ENCODE results near the gene CHAD.

DNA sequence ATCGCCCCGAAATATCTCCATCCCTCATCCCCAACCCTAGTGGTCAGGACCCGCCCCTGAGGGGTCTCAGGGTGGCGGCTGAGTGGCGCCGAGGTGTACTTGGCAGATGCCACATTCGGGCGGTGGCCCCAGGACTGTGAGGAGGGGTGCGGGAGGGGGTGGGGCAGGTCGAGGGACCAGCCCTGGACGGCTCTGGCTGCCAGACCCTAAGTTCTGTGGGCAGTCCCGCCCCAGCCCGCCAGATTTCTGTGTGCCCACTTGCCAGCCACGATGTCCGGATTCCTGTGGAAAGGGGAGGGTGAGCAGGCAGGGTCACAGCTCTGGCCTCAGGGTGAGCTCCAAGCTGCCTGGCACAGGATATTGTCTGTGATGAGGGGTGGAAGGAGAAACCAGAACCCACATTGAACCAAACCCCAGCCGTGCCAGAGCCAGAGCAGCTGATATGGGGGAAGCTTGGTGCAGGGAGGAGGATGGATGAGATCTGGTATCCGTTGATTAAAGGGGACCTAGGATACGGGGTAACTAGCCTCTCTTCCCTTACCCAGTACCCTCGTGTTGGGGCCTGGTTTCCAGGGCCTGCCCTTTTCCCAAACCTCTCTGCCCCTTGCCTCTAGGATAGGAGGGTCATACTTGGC, 1.1 kb upstream of the CHAD start:
- TF ChIP-seq ZNF274 (IDR thresholded peaks at IDR 0.05; ENCODE audit: low read depth, low read length) (no peak), SUZ12 (IDR thresholded peaks at IDR 0.05; ENCODE audit: extremely low read depth, insufficient read depth, insufficient read length) (no peak), YY1 (IDR thresholded peaks at IDR 0.05; ENCODE audit: insufficient read depth, insufficient read length) (no peak)
